GM15510 (cell line): ENCODE data around the gene RPS14.

Experiments
- POLR2A ChIP-seq: IDR thresholded peaks from 3 replicates; pipeline ENCODE4 v1.6.1; 2011; ENCODE audit warnings: borderline replicate concordance; ENCODE audit not compliant: insufficient read length; ENCODE audit errors: extremely low read depth

Gene RPS14

GRCh38 chr5:150394912-150395687 lies 54.4 kb downstream of the RPS14 start:
- TF ChIP-seq POLR2A: no peak

DNA sequence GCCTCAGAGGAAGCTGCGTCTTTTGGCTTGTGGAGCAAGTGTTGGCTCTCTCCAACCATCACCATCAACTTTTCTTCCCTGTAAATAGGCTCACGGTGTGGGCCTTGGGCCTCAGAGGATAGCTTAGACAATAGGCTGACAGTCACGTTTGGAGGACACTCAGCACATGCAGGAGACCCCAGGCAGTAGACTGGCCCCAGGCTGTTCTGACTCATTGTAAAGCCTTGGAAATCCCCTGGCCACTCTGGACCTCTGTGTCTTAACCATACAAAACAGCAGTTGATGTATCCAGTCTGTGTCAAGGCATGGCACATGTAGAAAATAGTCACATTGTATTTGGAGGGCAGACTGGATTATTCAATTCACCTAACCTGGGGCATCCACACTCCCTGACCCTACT lies 55.4 kb downstream of the RPS14 start:
- no peak for TF ChIP-seq POLR2A

GRCh38 chr5:150393096-150393645 lies 56.4 kb downstream of the RPS14 start:
- TF ChIP-seq POLR2A: no peak

- no peak for TF ChIP-seq POLR2A
Measured at GRCh38 chr5:150392680-150393079, 56.9 kb downstream of the RPS14 start.
